ENCODE measurements around the gene VARS2.
"Not testable (repeated sequence)": the region's sequence is repeated elsewhere in the genome, so short reads cannot be mapped to it uniquely, and the experiment has no call there.

The VARS2 gene

DNA sequence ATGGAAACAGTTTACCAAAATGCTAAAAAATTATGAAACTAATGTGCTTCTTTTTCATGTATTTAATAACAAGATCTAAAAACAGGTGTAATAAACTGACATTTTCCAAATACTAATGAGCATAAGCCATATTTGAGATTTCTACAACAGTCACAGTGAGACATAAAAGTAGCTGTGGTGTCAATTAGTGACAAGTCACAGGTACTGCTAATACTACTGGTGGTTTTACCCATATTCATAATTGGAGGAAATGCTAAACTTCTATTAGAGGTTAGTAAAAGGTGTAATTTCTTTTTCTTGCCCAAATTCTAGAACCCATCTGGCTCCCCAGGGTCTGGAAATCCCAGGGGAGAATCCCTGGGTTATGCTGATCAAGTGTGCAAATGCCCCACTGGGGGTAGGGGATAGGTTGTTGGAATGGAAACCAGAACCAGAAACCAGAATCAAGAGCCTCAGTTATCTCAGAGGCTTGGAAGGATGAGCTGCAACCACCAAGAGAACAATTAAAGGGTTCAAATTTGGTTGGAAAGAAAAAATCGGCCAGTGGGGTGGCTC lies 13.1 kb upstream of the VARS2 start:
- no peak for DNase-seq

DNA sequence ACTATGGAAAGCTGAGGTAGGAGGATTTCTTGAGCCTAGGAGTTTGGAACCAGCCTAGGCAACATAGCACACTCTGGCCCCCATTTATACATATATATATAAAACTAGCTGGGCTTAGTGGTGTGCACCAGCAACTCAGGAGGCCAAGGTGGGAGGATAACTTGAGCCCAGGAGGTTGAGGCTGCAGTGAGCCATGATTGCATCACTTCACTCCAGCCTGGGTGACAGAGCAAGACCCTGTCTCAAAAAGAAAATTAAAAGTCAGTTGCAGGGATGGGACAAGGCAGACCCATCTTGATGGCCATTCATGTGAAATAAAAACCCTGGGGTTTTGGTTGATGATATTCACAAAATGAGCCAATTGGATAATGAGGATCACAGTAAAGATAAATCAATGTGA lies 12.6 kb upstream of the VARS2 start:
- DNase-seq = no peak

DNA sequence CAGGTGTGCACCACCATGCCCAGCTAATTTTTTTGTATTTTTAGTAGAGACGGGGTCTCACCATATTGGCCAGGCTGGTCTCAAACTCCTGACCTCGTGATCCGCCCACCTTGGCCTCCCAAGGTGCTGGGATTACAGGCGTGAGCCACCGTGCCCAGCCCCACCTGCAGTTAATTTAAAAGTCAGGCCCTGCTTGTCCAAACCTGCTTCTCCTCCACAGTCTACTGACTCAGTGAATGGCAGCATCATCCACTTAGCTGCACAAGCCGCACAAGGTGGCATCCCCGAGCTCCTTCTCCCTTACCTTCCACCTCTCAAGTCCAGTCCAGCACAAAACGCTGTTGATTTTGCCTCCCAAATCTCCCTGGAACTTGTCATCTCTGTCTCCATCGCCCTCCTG lies 11.8 kb upstream of the VARS2 start:
- not testable (repeated sequence) for DNase-seq

DNA sequence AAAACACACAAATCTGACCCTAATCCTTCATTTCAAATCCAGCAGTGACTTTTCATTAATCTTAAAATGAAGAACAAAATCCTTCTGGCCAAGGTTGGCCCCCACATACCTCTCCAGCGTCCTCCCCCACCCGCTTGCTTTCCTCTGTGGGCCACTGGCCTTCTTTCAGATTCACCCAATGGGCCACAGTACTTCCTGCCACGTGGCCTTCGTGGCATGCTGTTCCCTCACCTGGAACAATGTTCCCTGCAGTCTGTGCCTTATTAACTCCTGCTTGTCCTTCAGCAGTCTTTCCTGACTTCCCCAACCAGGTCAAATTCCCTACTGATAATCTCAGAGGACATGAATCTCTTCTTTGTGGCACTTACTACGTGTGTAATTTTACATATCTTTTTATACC lies 11.3 kb upstream of the VARS2 start:
- DNase-seq = no peak

DNA sequence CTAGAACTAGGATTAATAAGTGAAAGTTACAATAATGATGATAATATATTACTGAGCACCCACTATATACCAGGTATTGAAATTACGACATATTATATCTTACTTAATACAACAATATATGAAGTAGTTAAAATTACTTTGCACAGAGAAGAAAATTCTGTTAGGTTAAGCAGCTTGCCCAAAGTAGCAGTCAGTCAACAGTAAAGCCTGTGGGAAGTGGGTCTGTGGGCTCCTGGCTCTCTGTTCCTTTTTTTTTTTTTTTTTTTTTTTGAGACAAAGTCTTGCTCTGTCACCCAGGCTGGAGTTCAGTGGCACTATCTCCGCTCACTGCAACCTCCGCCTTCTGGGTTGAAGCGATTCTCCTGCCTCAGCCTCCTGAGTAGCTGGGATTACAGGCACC lies 10.8 kb upstream of the VARS2 start:
- no peak for DNase-seq

DNA sequence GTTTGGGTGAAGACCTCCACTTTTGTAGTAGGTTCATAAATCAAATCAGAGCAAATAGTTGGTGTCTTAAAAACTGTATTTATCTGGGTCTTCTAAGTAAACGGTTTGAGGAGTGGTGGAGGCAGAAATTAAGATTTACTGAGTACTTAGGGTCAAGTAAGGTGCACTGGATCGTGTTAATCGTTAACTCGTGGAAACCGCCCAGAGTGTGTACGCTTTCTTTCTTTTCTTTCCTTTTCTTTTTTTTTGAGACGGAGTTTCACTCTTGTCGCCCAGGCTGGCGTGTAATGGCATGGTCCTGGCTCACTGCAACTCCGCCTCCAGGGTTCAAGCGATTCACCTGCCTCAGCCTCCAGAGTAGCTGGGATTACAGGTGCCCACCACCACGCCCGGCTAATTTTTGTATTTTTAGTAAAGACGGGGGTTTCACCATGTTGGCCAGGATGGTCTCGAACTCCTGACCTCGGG lies 6.7 kb upstream of the VARS2 start:
- not testable (repeated sequence) for DNase-seq

DNA sequence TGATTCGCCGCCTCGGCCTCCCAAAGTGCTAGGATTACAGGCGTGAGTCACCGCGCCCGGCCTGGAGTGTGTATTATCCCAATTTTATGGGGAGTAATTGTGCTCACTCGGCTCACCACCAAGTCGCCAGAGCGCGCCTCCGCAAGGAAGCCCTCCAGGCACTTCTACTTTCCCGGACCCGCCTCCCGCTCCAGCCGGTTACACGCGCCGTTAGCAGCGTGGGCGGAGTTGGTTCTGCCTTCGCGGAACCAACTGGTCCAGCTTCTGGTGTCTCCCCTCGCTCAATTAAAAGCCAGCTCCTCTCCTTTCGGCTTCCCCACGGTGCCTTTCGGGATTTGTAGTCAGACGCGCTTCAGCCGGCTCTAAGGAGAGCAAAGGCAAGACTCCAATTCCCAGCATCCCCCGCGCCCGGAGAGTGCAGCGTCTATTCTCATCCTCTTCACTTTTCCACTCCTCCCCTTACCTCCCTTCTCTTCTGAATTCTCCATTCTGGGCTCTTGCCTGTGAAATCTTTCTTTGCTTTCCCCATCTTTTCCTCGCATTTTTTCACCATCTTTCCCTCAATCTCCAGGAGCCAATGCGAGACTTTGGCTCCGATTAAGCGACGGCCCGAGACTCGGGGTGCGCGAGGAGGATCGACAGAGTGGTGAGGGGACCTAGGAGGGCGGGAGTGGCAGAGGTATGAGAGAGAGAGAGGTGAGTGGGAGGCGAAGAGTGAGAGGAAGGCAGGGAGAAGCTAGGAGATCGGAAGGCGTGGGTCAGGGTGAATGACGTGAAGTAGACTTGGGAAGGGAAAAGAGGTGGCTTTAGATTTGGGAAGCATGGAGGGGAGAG lies 6.1 kb upstream of the VARS2 start, which contains the start of gene GTF2H4:
TSS of gene GTF2H4 (plus strand) at position 450 of the 834 bp plus-strand sequence.
- DNase-seq = peak; percentile 99

DNA sequence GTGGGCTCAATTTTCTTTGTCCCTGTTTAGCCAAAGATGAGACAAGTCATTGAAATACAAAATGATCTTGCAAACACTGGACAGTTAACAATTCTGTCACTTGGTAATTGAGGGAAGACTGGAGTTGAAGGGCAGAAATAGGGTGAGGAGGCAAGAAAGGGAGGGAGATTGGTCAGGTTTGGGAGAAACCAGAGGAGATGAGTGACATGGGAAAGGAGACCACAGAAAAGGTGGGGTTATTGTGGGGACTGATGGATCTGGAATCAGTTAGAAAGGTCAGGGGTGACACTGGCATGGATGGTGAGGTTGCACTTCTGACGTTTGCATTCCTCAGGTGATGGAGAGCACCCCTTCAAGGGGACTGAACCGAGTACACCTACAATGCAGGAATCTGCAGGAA lies 5.3 kb upstream of the VARS2 start:
- DNase-seq = no peak

DNA sequence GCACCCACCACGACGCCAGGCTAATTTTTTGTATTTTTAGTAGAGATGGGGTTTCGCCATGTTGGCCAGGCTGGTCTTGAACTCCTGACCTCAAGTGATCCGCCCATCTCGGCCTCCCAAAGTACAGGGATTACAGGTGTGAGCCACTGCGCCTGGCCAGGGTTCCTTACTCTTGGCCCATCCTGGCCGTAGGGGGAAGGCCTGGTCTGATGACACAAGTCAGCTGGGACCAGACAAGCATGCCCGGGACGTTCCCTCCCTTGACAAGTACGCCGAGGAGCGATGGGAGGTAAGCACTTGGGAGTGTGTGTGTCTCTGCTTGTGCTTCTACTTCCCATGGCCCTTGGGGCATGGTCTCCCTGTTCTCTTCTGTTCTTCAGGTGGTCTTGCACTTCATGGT lies 3.6 kb upstream of the VARS2 start:
- not testable (repeated sequence) for DNase-seq

DNA sequence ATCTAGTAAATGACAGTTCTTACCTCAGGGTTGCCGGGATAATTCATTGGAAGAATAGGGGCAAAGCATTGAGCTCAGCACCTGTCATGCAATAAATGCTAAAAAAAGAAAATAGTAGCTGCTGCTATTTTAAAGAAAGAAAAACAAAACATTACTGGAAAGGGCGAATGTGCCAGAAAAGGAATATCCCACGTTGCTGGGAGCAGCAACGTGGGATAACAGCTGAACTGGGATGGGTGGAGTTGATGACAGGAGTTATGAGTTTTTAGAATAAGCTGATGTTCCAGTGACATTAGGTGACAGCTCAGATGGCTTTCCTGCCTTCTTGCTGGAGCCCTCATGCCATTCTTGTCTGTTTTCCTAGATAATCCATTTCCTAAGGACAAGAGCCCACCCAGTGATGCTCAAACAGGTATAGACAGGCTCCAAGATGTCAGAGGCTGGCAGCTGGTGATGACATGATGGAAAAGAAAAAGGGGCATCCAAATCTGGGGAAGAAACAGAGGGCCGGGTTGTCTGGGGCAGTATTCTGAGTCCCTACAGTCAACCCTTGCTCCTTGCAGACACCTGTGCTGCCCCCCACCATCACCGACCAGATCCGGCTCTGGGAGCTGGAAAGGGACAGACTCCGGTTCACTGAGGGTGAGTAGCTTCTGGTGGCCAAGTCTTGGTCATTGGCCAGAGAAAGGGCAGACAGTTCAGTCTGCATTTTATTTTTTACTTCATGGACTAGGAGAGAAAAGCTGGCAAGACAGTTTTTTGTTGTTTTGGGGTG lies 1.1 kb upstream of the VARS2 start:
- no peak for DNase-seq

DNA sequence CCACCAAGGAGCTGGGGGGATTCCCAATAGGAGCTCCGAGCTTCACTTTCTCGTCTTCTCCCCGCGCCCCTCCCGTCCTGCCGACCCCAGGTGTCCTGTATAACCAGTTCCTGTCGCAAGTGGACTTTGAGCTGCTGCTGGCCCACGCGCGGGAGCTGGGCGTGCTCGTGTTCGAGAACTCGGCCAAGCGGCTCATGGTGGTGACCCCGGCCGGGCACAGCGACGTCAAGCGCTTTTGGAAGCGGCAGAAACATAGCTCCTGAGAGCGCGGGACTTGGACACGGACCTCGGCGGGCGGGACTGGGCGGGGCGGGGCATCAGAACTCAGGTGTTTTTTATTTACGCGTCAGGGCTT lies 340 bp upstream of the VARS2 start:
- peak; percentile 11 for DNase-seq

DNA sequence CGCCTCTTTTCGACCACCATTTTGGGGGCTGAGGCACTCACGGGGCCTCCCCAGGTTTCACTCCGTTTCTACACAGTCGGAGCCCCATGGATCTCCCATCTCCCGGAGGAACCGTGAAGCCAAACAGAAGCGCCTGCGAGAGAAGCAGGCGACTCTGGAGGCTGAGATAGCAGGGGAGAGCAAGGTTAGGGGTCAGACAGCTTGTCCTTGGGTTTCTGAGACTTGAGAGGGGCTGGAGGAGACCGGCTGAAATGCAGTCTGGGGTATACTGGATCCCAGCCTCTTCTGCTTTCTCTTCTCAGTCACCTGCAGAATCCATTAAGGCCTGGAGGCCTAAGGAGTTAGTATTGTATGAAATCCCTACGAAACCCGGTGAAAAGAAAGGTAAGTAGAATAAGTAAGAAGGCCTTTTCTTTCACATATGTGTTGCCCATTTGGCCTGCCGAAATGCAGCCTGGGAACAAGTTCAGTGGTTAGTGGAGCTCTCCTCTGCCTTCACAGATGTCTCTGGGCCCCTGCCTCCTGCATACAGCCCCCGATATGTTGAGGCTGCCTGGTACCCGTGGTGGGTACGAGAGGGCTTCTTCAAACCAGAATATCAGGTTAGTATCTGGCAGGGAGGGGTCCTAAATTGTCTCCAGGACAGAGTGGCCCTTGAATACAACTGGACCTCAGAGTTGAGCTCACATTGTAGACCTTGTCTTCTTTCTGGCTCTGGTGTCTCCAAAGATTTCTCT lies 984 bp downstream of the VARS2 start:
- DNase-seq = peak; percentile 40

DNA sequence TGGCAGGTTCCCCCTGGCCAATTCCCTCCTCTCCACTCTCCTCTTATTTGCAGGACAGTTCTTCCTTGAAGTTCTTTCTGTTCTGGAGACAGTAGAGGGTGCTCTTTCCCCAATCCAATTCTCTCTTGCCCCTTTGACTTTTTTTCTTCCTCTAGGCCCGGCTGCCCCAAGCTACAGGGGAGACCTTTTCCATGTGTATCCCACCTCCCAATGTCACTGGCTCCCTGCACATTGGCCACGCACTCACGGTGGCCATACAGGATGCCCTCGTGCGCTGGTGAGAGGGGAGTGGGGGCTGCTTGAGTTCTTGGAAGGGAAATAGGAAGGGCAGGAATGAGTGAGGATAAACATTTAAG lies 1.5 kb downstream of the VARS2 start:
- DNase-seq = peak; percentile 87

DNA sequence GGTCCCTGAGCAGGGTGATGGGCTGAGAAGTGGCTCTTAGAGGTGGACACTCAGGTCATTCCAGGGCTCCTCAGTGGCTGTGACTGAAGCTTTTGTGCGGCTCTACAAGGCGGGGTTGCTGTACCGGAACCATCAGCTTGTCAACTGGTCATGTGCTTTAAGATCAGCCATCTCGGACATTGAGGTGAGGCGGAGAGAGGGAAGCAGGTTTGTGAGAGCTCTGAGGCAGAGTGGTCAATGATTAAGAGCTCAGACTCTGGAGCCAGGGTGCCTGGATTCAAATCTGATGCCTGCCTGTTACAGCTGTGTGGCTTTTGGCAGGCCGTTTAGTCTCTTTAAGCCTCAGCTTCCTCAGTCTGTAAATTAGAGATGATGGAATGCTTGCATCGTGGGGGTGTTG lies 3.0 kb downstream of the VARS2 start:
- DNase-seq = no peak

DNA sequence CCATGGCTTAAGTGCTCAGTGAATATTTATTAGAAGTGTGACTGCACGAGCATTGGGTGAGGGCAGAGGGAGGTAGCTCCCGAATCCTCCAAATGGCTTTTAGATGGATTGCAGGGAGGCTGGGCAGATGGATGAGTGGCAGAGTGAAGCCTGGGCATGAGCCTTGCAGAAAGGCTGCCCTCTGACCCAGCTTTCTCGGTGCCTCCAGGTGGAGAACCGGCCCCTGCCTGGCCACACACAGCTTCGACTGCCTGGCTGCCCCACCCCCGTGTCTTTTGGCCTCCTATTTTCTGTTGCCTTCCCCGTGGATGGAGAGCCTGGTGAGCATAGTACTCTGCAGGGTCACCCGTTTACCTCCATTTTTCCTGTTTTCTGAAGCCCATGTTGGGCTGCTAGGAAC lies 3.4 kb downstream of the VARS2 start:
- no peak for DNase-seq

DNA sequence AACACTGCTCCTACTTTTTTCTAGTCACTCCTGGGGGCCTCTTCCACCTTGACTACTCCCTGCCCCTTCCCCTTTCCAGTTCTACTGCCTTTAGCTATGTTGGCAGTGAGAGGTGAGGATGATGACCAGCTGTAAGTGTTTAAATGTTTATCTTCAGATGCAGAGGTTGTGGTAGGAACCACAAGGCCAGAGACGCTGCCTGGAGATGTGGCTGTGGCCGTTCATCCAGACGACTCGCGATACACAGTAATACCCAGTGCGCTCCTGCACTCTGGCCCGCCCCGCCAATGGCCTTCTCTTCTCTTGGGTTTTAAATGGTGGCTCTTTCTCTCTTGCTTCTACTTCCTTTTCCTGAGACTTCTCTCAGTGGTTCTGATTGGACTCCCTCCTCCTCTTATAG lies 4.6 kb downstream of the VARS2 start:
- DNase-seq = peak; percentile 76

DNA sequence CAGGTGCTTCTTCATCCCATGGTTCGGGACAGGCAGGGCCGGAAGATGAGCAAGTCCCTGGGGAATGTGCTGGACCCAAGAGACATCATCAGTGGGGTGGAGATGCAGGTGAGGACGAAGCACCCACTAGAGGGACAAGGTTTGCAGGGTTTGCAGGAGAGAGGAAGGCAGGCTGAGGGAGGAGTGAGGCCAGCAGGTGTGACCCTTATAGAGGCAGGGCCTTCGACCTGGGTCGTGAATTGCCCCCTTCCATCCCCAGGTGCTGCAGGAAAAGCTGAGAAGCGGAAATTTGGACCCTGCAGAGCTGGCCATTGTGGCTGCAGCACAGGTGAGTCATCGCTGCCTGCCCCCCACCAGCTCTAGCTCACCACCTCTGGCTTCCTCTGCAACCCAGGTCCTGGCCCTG lies 8.4 kb downstream of the VARS2 start:
- DNase-seq = no peak

DNA sequence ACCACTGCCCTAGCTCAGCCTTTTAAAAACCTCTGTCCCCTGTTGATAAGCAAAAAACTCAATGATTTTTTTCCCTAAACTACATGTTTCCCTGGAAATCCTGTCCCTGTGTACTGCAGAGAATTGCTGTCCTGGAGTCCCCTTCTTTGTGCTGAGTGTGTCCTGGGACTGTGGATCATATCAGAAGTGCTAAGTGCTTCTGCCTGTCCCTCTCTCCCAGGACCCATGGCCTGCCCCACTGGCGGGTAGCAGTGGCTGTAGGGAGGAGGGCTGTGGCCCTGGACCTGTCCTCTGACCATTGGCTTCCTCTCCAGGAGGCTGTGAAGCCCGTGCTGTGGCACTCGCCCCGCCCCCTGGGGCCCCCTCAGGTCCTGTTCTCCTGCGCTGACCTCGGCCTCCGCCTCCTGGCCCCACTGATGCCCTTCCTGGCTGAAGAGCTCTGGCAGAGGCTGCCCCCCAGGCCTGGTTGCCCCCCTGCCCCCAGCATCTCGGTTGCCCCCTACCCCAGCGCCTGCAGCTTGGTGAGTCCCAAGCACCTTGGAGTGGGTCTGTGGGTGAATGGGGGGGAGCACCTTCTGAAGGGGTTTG lies 10.1 kb downstream of the VARS2 start:
- not testable (repeated sequence) for DNase-seq

DNA sequence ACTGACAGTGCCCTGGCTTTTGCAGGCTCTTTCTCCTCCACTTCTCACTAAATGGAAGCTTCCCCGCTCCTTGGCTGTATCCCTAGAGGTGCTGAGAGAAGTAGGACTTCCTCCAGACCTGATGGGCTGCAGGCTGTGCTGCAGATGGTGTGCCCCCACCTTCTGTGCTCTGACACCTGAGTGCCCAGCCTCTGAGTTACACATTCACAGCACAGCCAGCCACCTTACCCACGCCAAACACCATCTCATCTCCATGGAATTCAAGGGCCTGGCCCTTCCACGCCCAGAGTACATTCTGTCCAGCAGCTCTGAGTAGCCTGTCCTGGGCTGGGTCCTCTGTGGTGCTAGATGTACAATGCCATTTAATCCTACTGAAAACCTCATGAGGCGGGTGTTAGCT lies 12.6 kb downstream of the VARS2 start:
- DNase-seq = no peak

DNA sequence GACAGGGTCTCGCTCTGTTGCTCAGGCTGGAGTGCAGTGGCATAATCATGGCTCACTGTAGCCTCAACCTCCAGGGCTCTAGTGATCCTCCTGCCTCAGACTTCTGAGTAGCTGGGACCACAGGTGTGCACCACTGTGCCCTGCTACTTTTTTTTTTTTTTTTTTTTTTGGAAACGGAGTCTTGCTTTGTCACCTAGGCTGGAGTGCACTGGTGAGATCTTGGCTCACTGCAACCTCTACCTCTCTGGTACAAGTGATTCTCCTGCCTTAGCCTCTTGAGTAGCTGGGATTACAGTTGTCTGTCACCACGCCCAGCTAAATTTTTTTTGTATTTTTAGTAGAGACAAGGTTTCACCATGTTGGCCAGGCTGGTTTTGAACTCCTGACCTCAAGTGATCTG lies 13.0 kb downstream of the VARS2 start:
- DNase-seq = not testable (repeated sequence)

DNA sequence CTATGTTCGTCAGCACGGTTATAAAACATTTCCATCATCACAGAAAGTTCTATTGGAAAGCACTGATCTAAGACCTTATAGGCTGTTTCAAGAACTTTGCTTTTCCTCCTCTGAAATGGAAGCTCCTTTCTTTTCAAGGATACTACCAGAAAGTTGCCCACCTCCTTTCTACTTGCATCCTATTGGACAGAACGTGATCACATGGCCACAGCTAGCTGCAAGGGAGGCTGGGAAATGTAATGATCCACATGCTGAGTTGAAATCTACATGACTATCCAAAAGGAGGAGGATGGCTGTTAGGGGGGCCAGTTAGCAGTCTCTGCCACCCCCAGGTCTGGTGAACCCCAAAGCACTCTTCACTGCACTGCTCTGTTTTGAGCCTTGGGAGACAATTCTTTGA lies 14.6 kb downstream of the VARS2 start:
- no peak for DNase-seq

DNA sequence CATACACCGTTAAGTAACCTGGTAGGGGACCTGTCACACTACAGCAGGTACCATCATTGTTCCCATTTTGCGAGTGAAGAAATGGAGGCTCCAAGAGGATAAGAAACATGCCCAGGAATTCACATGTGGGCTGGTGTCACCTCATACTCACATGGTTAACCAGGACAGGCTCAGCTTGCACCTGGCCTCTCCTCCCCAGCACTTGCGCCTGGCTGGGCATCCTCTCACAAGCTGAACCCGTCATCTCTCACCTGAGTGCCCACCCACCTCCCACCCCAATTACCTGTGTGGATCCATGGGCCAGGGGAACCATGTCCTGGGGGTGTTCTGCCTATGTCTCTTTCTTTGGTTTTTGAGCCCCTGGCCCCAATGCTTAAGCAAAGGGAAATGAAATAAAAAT lies 16.5 kb downstream of the VARS2 start:
- no peak for DNase-seq

DNA sequence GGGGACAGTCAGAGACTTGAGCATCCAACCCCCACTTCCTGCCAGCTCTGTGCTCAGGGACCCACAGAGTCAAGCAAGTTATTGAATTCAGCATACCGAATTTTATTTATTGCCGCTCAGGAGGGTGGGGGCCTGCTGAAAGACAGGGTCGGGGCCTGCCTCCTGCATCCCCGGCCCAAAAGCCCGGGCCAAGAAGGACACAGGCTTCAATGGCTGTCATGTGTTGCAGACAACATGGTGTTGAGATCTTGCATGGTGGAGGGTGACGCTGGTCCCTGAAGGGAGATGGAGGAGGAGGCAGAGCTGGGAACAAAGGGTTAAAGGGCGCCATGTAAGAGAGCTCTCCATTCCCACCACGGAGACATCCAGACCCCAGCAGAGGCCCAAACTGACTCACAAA lies 17.2 kb downstream of the VARS2 start:
- no peak for DNase-seq
